ENCODE measurements around the gene GIT1. TPM values are rescaled to one million over a fixed set of nuclear protein-coding genes. Genes with fewer than 3 reads are reported as not detected.
A peak's percentile ranks its signal among the peaks of the same experiment; 100 is the strongest.

Gene GIT1
- polyA plus RNA-seq, 1 experiment = 32.0 TPM

DNA sequence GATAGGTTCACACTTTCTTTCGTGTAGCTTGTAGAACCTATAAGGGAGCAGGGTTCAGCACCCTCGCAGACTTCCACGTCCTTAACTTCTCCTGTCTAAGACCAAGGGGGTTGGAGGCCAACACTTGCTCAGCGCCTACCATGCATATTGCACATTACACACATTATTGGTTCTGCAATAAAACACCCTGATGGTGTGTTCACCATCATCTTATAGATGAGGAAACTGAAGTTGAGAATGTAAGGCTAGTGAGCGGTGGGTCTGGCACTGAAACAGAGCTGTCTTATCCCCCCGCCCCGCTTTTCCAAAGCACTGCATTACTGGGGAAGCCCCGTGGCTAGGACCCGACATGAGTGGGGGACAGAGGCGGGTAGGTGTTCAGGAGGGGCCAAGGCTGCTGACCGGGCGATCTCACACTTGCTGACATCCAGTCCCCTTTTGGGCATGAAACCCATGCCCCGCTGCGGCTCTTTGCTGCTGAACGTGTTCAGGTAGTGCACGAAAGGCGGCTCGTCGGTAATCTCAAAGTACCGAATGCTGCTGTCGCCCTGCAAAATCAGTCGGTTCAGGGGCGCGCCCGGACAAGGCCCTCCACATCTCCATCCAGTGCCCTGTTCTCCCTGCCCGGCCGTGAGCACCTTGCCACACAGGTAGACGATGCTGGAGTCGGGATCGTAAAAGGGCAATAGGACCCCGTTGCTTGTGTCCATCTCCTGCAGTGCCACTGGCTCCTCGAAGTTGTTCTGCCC, 27.0 kb upstream of the GIT1 start:
- ChIA-PET CTCF (interaction anchor here (1.0 to 4.1 kb wide), 11 partner anchors 12 to 315 kb away, joined by 3 to 32 read pairs (median 12); partner anchors contain the start of genes ANKRD13B and SSH2), POLR2A (no interaction called here)
- TF ChIP-seq, protein P1, sequence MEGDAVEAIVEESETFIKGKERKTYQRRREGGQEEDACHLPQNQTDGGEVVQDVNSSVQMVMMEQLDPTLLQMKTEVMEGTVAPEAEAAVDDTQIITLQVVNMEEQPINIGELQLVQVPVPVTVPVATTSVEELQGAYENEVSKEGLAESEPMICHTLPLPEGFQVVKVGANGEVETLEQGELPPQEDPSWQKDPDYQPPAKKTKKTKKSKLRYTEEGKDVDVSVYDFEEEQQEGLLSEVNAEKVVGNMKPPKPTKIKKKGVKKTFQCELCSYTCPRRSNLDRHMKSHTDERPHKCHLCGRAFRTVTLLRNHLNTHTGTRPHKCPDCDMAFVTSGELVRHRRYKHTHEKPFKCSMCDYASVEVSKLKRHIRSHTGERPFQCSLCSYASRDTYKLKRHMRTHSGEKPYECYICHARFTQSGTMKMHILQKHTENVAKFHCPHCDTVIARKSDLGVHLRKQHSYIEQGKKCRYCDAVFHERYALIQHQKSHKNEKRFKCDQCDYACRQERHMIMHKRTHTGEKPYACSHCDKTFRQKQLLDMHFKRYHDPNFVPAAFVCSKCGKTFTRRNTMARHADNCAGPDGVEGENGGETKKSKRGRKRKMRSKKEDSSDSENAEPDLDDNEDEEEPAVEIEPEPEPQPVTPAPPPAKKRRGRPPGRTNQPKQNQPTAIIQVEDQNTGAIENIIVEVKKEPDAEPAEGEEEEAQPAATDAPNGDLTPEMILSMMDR (IDR thresholded peaks at IDR 0.05; ENCODE audit: insufficient read depth, low read depth, low read length) = no peak
- DNase-seq (ENCODE audit: low read depth) = no peak
- Histone ChIP-seq H3K36me3 (ENCODE audit: control insufficient read depth, insufficient read depth, low read length) (no peaks in the 10 kb centered on the region), H3K27me3 (ENCODE audit: control insufficient read depth, insufficient read depth, low read length) (no peaks in the 10 kb centered on the region), H3K4me3 (ENCODE audit: low read depth, low read length) (no peak overlapping the region)

DNA sequence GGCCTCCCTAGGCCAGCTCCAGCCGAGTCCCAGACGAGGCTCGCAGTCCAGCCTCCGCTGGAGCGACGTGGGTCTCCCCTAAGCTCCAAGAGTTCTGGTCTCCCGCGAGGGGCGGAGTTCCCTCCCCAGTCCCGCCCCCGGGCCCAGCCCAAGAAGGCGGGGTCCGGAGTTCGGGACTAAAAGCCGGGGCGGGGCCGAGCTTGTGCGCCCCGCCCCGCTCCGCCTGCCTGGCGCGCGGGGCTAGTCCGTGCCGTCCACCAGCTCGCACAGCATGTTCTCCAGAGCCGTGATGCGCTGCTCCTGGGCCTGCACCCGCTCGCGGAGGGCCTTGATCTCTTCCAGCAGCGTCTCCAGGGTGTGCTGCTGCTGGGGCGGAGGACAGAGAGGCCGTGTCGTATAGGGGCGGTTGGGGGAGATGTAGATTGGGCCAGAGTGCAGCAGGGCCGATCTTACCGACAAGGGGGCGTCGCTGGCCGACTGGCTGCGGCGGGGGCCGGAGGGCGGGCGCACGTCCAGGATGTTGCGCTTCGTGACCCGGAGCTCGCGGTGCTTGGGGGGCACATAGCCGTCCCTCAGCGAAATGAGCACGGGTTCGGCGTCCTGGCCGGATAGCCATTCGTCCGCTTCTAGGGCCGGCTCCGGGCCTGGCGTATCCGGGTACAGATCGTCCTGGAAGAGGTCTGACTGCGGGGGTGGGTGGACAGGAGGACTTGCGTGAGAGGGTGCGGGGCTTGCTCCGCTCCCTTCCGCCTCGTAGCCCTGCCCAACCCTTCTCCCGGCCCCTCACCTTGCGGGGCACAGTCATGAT, 26.2 kb upstream of the GIT1 start:
- no peaks in the 10 kb centered on the region for H3K36me3 ChIP-seq (ENCODE audit: control insufficient read depth, insufficient read depth, low read length)
- H3K27me3 ChIP-seq (ENCODE audit: control insufficient read depth, insufficient read depth, low read length) = no peaks in the 10 kb centered on the region
- peak overlapping the region; percentile 31 for H3K4me3 ChIP-seq (ENCODE audit: low read depth, low read length)
- no peak for DNase-seq (ENCODE audit: low read depth)
- ChIA-PET CTCF (interaction anchor here (0.9 to 4.1 kb wide), 11 partner anchors 9 to 406 kb away, joined by 3 to 32 read pairs (median 4); partner anchors contain the start of genes ANKRD13B and SSH2), POLR2A (no interaction called here)
- TF ChIP-seq, protein P1 (IDR thresholded peaks at IDR 0.05; ENCODE audit: insufficient read depth, low read depth, low read length) = no peak

DNA sequence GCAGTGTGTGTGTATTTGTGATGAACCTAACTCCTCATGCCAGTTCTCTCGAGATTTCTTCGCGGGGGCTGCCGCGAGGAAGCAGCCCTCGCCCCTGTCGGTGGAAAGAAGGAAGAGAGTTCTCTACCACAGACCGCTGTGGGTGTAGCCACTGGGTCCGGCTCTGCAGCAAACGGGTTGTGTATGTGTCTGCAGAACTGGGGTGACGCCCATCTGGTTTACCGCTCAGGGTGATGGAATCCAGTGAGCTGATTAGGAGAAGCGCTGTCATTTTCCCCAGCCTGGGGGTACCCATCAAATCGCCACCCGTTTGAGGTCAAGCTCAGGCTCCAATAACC, 25.6 kb upstream of the GIT1 start:
- no peaks in the 10 kb centered on the region for H3K27me3 ChIP-seq (ENCODE audit: control insufficient read depth, insufficient read depth, low read length)
- H3K36me3 ChIP-seq (ENCODE audit: control insufficient read depth, insufficient read depth, low read length) = no peaks in the 10 kb centered on the region
- CTCF ChIA-PET = interaction anchor here (0.9 to 4.1 kb wide), 7 partner anchors 10 to 407 kb away, joined by 3 to 32 read pairs (median 4); partner anchors contain the start of gene ANKRD13B
- no peak for DNase-seq (ENCODE audit: low read depth)
- peak overlapping the region; percentile 31; the same call in 1 of the 2 replicates for H3K4me3 ChIP-seq (ENCODE audit: low read depth, low read length)
- POLR2A ChIA-PET = no interaction called here
- TF ChIP-seq, protein P1 (IDR thresholded peaks at IDR 0.05; ENCODE audit: insufficient read depth, low read depth, low read length) = no peak

DNA sequence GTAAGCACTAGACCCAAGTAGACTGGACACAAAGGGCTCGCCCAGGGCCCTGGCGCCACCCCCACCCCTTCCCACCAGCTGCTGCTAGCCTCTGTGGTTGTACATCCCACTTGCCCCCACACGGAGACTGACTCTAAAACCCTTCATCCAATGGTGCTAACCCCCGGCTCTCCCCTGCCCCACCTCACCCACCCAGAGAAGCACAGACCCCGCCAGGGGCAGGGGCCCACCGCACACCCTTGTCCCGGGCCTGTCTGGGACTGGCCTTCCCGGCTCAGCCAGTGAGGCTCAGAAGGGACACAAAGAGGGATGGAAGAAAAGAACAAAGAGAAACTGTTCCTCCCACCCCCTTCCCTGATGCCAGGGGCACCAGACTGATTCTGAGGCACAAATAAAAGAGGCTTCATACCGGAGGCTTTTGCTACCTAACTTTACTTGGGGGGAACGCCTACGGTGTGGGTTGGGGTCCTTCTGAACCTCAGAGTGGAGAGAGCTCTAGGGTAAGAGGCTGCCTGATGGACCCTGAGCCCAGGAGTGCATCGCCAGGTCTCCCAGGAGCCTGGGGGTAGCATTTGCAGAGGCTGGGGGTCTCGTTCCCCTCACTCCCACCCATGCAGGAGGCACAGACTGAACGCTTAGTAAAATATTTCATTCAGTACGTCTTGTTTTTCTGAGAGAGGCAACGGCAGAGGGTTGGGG, 25.1 kb upstream of the GIT1 start:
- no peak for DNase-seq (ENCODE audit: low read depth)
- Histone ChIP-seq H3K27me3 (ENCODE audit: control insufficient read depth, insufficient read depth, low read length) (no peaks in the 10 kb centered on the region), H3K36me3 (ENCODE audit: control insufficient read depth, insufficient read depth, low read length) (no peaks in the 10 kb centered on the region), H3K4me3 (ENCODE audit: low read depth, low read length) (no peak overlapping the region)
- CTCF ChIA-PET = interaction anchor here (1.0 to 4.1 kb wide), 9 partner anchors 11 to 490 kb away, joined by 3 to 32 read pairs (median 4); partner anchors contain the start of gene ANKRD13B
- TF ChIP-seq, protein P1 (IDR thresholded peaks at IDR 0.05; ENCODE audit: insufficient read depth, low read depth, low read length) = no peak
- POLR2A ChIA-PET = no interaction called here
